NCI-H69 (cell line): ENCODE measurements around the gene UNC5A.
A peak's percentile ranks its signal among the peaks of the same experiment; 100 is the strongest.

Experiments
- DNase-seq: peaks from one replicate; lab custom pipeline; 2025; lab: John Stamatoyannopoulos, UW

Gene UNC5A

GRCh38 chr5:176894298-176894697 is 83.9 kb downstream of the UNC5A start:
- DNase-seq, result no peak

GRCh38 chr5:176895831-176896230 is 85.5 kb downstream of the UNC5A start:
- DNase-seq, result no peak

GRCh38 chr5:176897263-176897662 is 86.9 kb downstream of the UNC5A start:
- no peak for DNase-seq

GRCh38 chr5:176899296-176899891 is 89.0 kb downstream of the UNC5A start, which contains the start of gene HK3:
Gene HK3, minus strand, starts transcription at chr5:176899346. Its CDS starts 3,187 bp downstream, at chr5:176896159.
- DNase-seq, result no peak

- DNase-seq, result no peak
These were observed 89.8 kb downstream of the UNC5A start for GRCh38 chr5:176899946-176900779.

GRCh38 chr5:176900780-176901204 is 90.4 kb downstream of the UNC5A start:
- no peak for DNase-seq

GRCh38 chr5:176901260-176902101 is 91.1 kb downstream of the UNC5A start:
- no peak for DNase-seq

GRCh38 chr5:176902102-176902814 is 91.9 kb downstream of the UNC5A start:
- no peak for DNase-seq

GRCh38 chr5:176902911-176903664 is 92.7 kb downstream of the UNC5A start:
- DNase-seq, result no peak

GRCh38 chr5:176904276-176904675 is 93.9 kb downstream of the UNC5A start:
- no peak for DNase-seq

GRCh38 chr5:176906126-176906525 is 95.8 kb downstream of the UNC5A start:
- DNase-seq, result peak; percentile 45

- no peak for DNase-seq
These were observed 96.4 kb downstream of the UNC5A start for GRCh38 chr5:176906796-176907195.

GRCh38 chr5:176908675-176909368 is 98.5 kb downstream of the UNC5A start:
- no peak for DNase-seq

GRCh38 chr5:176912115-176912514 is 101.8 kb downstream of the UNC5A start:
- DNase-seq, result no peak

- DNase-seq, result no peak
These were observed 105.5 kb downstream of the UNC5A start for GRCh38 chr5:176915906-176916305.

GRCh38 chr5:176916337-176916736 is 106.0 kb downstream of the UNC5A start:
- peak; percentile 57 for DNase-seq

- DNase-seq, result no peak
These were observed 108.3 kb downstream of the UNC5A start for GRCh38 chr5:176918613-176919012.

- no peak for DNase-seq
These were observed 111.4 kb downstream of the UNC5A start for GRCh38 chr5:176921714-176922113.

- no peak for DNase-seq
These were observed 112.5 kb downstream of the UNC5A start for GRCh38 chr5:176922817-176923216.

GRCh38 chr5:176927562-176927961 is 117.2 kb downstream of the UNC5A start:
- DNase-seq, result no peak
